Osteocyte (in vitro differentiated cells): ENCODE measurements around the gene KRTCAP3. TPM values are rescaled to one million over a fixed set of nuclear protein-coding genes. Genes with fewer than 3 reads are reported as not detected.

ENCODE experiments used
- DNase-seq: peaks from one replicate; pipeline ENCODE4 v3.0.0; 2021; ENCODE audit warnings: mixed read lengths; ENCODE audit not compliant: unreplicated experiment; ENCODE audit errors: extremely low spot score
- H3K27ac Mint-ChIP-seq: one replicate; pipeline ENCODE4 v1.8.0; 2021; ENCODE audit warnings: mild to moderate bottlenecking, mixed read lengths; ENCODE audit not compliant: unreplicated experiment
- H3K27me3 Mint-ChIP-seq: one replicate; pipeline ENCODE4 v1.8.0; 2021; ENCODE audit warnings: mixed read lengths; ENCODE audit not compliant: unreplicated experiment
- H3K36me3 Mint-ChIP-seq: one replicate; pipeline ENCODE4 v1.8.0; 2021; ENCODE audit warnings: mixed read lengths; ENCODE audit not compliant: unreplicated experiment
- H3K4me1 Mint-ChIP-seq: one replicate; pipeline ENCODE4 v1.8.0; 2021; ENCODE audit warnings: mixed read lengths; ENCODE audit not compliant: unreplicated experiment
- H3K4me3 Mint-ChIP-seq: one replicate; pipeline ENCODE4 v1.8.0; 2021; ENCODE audit warnings: mild to moderate bottlenecking, moderate library complexity, mixed read lengths; ENCODE audit not compliant: unreplicated experiment
- H3K9me3 Mint-ChIP-seq: one replicate; pipeline ENCODE4 v1.8.0; 2021; ENCODE audit warnings: mixed read lengths; ENCODE audit not compliant: unreplicated experiment
- CTCF ChIP-seq: fragments of 200-600 bp; sonication (generic); IDR thresholded peaks from 2 replicates; pipeline ENCODE4 v1.5.0; 2021; ENCODE audit warnings: antibody characterized with exemption, mild to moderate bottlenecking, moderate library complexity
- total RNA-seq: library from RNA; stranded (reverse); gene quantifications from 2 replicates; pipeline ENCODE4 v1.2.1, GENCODE V29; 2021

Gene KRTCAP3
- total RNA-seq, 1 donor from 2014 or later: 2.3 TPM

- no peak overlapping the region for H3K4me3 Mint-ChIP-seq
- no peak for DNase-seq
- no peaks in the 10 kb centered on the region for H3K4me1 Mint-ChIP-seq
- H3K36me3 Mint-ChIP-seq: peaks cover 44% of the 10 kb centered on the region
- H3K27me3 Mint-ChIP-seq: no peaks in the 10 kb centered on the region
- no peaks in the 10 kb centered on the region for H3K9me3 Mint-ChIP-seq
- no peak for TF ChIP-seq CTCF
- H3K27ac Mint-ChIP-seq: no peak overlapping the region
These were observed 720 bp downstream of the KRTCAP3 start for GRCh38 chr2:27442920-27443282.

GRCh38 chr2:27445155-27445554 is 3.0 kb downstream of the KRTCAP3 start:
- Mint-ChIP-seq H3K4me1 (no peaks in the 10 kb centered on the region), H3K9me3 (no peaks in the 10 kb centered on the region), H3K36me3 (peaks cover 49% of the 10 kb centered on the region), H3K27me3 (no peaks in the 10 kb centered on the region), H3K4me3 (no peak overlapping the region), H3K27ac (no peak overlapping the region)
- DNase-seq: no peak
- TF ChIP-seq CTCF: no peak

- Mint-ChIP-seq H3K9me3 (no peaks in the 10 kb centered on the region), H3K4me1 (no peaks in the 10 kb centered on the region), H3K27ac (no peak overlapping the region), H3K4me3 (no peak overlapping the region), H3K36me3 (peaks cover 46% of the 10 kb centered on the region), H3K27me3 (no peaks in the 10 kb centered on the region)
- no peak for TF ChIP-seq CTCF
- no peak for DNase-seq
These were observed 3.4 kb downstream of the KRTCAP3 start for GRCh38 chr2:27445615-27446014.

- H3K27ac Mint-ChIP-seq: no peak overlapping the region
- H3K4me3 Mint-ChIP-seq: no peak overlapping the region
- no peaks in the 10 kb centered on the region for H3K9me3 Mint-ChIP-seq
- no peaks in the 10 kb centered on the region for H3K27me3 Mint-ChIP-seq
- no peak for TF ChIP-seq CTCF
- no peaks in the 10 kb centered on the region for H3K4me1 Mint-ChIP-seq
- no peak for DNase-seq
- H3K36me3 Mint-ChIP-seq: peaks cover 43% of the 10 kb centered on the region
These were observed 3.9 kb downstream of the KRTCAP3 start for GRCh38 chr2:27446057-27446456.

GRCh38 chr2:27448381-27448780 is 6.2 kb downstream of the KRTCAP3 start:
- no peaks in the 10 kb centered on the region for H3K4me1 Mint-ChIP-seq
- H3K36me3 Mint-ChIP-seq: peaks cover 43% of the 10 kb centered on the region
- H3K27ac Mint-ChIP-seq: no peak overlapping the region
- no peaks in the 10 kb centered on the region for H3K27me3 Mint-ChIP-seq
- H3K9me3 Mint-ChIP-seq: no peaks in the 10 kb centered on the region
- no peak for TF ChIP-seq CTCF
- DNase-seq: no peak
- H3K4me3 Mint-ChIP-seq: no peak overlapping the region
